GM12875 (cell line): ENCODE results near the gene TRAPPC2L.

Source experiments
- H3K4me3 ChIP-seq: one replicate; pipeline ENCODE4 v1.5.1; 2011; ENCODE audit warnings: low read depth, low read length, control low read depth
- CTCF ChIP-seq: IDR thresholded peaks from 2 replicates; pipeline ENCODE4 v1.5.1; 2011; ENCODE audit warnings: low read depth, mild to moderate bottlenecking, control low read depth, inconsistent platforms, low read length, moderate library complexity, borderline replicate concordance; ENCODE audit not compliant: insufficient read depth

TRAPPC2L gene

GRCh38 chr16:88911946-88912310 is 55.0 kb downstream of the TRAPPC2L start:
- no peak for TF ChIP-seq CTCF
- H3K4me3 ChIP-seq: no peak overlapping the region
